Inflammatory macrophage treated with lipopolysaccharide for 1 hour (primary cell): Measurements from ENCODE around the gene SLC12A9.
A peak's percentile ranks its signal among the peaks of the same experiment; 100 is the strongest.
"Not testable (repeated sequence)": the region's sequence is repeated elsewhere in the genome, so short reads cannot be mapped to it uniquely, and the experiment has no call there.

ENCODE experiments used
- DNase-seq, 2 donors: peaks; one replicate each; pipeline ENCODE4 v3.0.0-alpha.2; 2020 to 2022

Gene SLC12A9

GRCh38 chr7:100826514-100827329 lies 25.8 kb upstream of the SLC12A9 start:
- no peak for DNase-seq

GRCh38 chr7:100827330-100828226 lies 24.9 kb upstream of the SLC12A9 start, which contains the start of gene EPHB4:
TSS of gene EPHB4 (minus strand) at chr7:100827523. CDS start at chr7:100827030, 493 bp downstream.
- DNase-seq, result no peak

- DNase-seq, result no peak
Observed at GRCh38 chr7:100829150-100829716, 23.3 kb upstream of the SLC12A9 start.

GRCh38 chr7:100830396-100830795 lies 22.1 kb upstream of the SLC12A9 start:
- no peak for DNase-seq

DNA sequence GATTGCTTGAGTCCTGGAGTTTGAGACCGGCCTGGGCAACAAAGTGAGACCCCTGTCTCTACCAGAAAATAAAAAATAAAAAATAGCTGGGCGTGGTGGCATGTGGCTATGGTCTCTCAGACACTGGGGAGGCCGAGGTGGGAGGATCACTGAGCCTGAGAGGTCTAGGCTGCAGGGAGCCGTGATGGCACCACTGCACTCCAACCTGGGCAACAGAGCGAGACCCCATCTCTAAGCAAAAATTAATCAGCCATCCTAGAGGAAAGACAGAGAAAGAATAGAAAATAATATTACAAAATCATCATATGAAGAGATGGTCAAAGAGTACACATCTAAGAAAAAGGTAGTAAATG lies 20.3 kb upstream of the SLC12A9 start:
- DNase-seq, result no peak

DNA sequence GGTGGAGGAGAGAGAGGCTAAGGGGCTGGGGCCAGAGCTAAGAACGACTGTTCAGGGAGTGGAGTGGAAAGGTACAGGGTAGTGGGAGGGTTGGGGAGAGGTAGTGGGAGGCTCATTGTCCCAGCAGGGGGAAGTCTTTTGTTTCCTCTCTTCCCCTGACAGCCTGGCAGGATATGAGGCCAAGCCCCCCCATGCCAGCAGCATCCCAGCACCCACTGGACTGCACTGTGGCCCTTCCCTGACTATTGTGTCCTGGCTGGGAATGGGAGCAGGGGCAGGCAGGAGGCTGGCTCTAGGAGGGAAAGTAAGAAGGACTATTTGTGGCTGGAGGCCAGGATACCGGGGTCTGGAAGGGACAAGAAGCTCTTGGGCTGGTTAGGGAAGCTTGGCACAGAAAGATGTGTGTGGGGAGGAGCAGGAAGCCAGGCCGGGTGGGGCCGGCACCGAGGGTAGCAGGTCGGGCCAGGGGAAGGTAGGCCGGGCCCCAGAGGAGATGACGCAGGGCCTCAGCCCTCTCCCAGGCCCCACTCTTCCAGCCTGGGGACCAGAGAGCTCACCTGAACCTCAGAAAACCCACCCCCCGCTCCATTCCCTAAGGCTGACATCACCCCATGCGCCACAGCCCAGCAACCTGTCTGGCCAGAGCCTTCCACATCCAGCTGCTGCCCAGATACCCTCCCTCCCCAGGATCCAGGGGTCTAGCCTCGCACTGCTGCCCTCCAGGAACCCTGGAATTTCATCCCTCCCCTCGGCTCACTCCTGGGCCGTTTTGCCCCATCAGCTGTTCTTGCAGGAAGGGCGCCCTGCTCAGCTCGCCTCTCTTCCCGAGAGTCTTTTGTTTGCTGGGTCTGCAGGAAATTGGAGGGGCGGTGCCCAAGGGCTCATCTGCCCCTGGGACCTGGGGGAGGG lies 16.4 kb upstream of the SLC12A9 start:
- no peak for DNase-seq

- no peak for DNase-seq
Observed at GRCh38 chr7:100836812-100837098, 15.8 kb upstream of the SLC12A9 start.

DNA sequence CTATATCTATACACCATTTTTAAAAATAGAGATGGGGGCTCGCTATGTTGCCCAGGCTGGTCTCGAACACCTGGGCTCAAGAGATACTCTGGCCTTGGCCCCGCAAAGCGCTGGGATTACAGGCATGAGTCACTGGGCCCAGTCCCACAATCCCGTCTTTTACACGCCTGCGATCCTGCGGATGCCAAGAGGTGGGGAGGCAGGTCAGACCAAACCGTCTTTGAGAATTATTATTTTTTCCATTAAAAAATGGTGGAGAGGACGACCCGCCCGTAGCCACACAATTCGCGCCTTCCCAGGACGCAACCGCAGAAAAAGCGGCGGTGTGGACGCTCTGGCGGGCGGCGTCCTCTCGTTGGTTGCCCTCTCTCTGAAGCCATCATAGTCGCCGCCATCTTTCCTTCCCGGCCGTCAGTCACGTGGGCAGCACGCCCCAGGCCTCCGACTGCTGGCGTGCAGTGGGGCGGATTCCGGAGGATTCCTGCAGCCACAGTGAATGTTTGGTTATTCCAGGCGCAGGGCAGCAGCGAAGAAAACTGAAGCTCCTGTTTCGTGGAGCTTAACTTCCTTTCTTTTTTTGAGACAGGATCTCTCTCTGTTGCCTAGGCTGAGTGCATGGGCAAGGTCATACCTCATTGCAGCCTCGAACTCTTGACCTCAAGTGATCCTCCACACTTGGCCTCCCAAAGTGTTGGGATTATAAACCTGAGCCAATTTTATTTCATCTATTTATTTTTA lies 15.2 kb upstream of the SLC12A9 start:
- peak; percentile 77 to 80 for DNase-seq

- no peak for DNase-seq
Observed at GRCh38 chr7:100839361-100839760, 13.2 kb upstream of the SLC12A9 start.

GRCh38 chr7:100840470-100841100 lies 11.9 kb upstream of the SLC12A9 start:
- no peak for DNase-seq

DNA sequence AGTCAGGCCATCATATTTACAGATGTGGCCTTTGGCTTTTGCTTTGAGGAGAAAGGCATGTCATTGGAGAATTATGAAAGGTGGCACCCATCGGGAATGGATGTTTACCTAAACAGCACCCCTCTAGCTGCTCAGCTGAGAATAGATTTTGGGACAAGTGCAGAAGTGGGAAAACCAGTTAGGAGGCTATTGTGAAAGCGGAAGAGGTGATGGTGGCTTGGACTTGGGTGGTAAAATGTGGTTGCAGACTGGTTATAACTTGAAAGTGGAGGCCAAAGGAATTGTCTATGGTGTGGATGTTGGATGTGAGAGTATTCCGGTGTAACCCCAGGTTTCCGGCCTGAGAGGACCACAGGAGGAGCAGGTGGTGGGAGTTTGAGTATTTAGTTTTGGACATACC lies 5.2 kb upstream of the SLC12A9 start:
- DNase-seq, result no peak

DNA sequence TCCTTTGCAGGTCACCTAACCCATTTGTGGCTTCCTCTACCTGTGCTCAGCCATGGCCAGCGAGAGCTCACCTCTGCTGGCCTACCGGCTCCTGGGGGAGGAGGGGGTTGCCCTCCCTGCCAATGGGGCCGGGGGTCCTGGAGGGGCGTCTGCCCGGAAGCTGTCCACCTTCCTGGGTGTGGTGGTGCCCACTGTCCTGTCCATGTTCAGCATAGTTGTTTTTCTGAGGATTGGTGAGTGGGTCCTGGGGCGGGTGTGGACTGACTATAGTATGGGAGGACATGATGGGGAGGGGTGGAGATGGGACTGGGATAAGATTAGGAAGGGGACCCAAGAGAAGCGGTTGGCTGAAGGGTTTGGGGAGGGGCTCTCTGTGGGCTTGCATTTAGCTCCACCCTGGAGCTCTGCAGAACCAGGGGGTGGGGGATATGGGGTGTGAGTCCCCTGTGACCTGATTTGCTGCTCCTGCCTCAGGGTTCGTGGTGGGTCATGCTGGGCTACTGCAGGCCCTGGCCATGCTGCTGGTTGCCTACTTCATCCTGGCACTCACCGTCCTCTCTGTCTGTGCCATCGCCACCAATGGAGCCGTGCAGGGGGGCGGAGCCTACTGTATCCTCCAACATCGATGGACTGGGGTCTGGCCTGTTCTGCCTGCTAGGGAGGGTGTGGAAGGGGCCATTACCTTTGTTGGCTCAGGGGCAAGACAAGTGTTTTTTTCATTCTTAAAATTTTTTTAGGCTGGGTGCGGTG lies 1.8 kb downstream of the SLC12A9 start:
- no peak for DNase-seq

- DNase-seq, result not testable (repeated sequence)
Observed at GRCh38 chr7:100854899-100855298, 2.4 kb downstream of the SLC12A9 start.

DNA sequence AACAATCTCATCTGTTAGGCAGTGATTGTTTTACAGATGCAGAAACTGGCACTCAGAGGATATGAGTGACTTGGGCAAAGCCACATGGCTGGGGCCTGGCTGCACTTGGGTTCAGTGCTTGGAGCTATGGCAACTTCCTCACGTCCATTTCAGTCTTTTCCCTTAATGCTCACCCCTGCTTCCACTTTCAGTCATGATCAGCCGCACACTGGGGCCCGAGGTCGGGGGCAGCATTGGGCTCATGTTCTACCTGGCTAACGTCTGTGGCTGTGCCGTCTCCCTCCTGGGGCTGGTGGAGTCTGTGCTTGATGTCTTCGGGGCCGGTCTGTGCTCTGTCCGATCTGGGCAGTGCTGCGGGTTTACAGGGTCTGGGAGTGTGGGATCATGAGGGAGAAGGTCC lies 3.0 kb downstream of the SLC12A9 start:
- no peak for DNase-seq

DNA sequence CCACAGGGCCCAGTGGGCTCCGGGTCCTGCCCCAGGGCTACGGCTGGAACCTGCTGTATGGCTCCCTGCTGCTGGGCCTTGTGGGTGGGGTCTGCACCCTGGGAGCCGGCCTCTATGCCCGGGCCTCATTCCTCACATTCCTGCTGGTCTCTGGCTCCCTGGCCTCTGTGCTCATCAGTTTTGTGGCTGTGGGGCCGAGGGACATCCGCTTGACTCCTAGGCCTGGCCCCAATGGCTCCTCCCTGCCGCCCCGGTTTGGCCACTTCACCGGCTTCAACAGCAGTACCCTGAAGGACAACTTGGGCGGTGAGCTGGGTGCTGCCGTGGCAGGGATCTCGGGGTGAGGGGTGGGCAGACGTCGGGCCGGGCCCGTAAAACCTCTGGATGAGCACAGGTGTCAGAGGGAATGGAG lies 4.4 kb downstream of the SLC12A9 start:
- DNase-seq, result no peak

DNA sequence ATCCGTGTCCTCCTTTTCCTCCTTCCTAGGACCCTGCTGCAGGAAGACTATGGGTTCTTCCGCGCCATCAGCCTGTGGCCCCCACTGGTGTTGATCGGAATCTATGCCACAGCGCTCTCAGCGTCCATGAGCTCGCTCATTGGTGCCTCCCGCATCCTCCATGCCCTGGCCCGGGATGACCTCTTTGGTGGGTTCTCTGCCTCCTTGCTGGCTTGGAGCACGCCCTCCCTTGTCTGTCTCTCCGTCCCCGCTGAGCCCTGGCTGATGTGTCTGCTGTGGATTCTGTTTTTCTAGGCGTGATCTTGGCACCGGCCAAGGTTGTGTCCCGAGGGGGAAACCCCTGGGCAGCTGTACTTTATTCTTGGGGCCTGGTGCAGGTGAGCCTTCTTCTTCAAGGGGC lies 7.3 kb downstream of the SLC12A9 start:
- no peak for DNase-seq

- DNase-seq, result no peak
Observed at GRCh38 chr7:100860702-100861615, 8.4 kb downstream of the SLC12A9 start.

- no peak for DNase-seq
Observed at GRCh38 chr7:100861616-100861985, 9.1 kb downstream of the SLC12A9 start.

- DNase-seq, result no peak
Observed at GRCh38 chr7:100863406-100863950, 11.0 kb downstream of the SLC12A9 start.
